GM19023 (cell line): ENCODE results near the gene ADAM11.

Source experiments
- ATAC-seq: cut with Tn5 transposase; IDR thresholded peaks from one replicate; pipeline ENCODE4 v1.9.1; 2021; ENCODE audit warnings: mild to moderate bottlenecking, moderate library complexity; ENCODE audit not compliant: unreplicated experiment

Gene ADAM11

DNA sequence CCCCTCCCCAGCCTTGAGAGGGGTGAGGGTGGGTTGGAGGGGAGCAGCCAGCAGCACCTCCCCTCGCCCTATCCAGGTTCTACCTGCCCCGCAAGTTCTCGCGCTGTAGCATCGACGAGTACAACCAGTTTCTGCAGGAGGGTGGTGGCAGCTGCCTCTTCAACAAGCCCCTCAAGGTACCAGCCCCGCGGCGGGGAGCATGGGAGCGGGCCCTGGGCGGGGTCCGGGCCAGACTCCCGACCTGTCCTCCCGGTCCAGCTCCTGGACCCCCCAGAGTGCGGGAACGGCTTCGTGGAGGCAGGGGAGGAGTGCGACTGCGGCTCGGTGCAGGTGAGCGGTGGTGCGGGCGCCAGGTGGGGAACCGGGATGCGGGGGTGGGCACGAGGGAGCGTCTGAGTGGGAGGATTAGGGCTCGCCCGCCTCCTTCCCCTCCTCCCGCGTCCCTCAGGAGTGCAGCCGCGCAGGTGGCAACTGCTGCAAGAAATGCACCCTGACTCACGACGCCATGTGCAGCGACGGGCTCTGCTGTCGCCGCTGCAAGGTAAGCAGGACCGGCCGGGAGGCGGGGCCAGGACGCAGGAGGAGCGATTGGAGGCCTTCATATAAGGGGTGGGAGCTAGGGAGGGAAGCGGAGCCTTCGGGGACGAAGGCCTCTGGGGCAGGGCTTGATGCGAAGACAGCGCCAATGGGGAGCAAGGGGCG is 16.5 kb downstream of the ADAM11 start:
- ATAC-seq = peak; percentile 80

GRCh38 chr17:44775838-44776621 is 17.2 kb downstream of the ADAM11 start:
- ATAC-seq = peak; percentile 4

DNA sequence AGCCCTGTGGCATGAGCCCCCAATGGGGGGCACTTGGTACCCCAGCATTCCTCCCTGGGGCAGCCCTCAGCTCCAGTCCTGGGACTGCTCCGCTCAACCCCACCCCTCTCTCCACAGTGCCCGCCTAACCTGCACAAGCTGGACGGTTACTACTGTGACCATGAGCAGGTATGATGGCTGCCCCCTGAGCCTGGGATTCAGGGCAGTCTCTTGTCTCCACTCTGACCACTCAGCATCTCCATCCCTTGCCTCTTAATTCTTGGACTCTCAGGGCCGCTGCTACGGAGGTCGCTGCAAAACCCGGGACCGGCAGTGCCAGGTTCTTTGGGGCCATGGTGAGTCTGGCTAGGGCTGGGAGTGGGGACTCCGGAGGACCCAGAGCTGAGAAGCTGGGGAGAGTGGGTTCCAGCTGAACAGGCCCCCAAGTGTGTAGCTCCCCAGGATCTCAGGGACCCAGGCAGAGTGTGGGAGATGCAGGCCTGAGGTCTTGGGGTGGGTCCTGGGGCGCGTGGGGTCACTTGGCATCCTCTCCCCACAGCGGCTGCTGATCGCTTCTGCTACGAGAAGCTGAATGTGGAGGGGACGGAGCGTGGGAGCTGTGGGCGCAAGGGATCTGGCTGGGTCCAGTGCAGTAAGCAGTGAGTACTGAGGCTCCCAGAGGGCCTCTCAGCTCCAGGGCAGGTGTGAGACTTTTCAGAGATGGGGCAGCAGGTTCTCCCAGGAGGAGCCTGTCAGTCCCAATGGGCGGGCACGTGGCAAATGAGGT is 18.0 kb downstream of the ADAM11 start:
- ATAC-seq = no peak

DNA sequence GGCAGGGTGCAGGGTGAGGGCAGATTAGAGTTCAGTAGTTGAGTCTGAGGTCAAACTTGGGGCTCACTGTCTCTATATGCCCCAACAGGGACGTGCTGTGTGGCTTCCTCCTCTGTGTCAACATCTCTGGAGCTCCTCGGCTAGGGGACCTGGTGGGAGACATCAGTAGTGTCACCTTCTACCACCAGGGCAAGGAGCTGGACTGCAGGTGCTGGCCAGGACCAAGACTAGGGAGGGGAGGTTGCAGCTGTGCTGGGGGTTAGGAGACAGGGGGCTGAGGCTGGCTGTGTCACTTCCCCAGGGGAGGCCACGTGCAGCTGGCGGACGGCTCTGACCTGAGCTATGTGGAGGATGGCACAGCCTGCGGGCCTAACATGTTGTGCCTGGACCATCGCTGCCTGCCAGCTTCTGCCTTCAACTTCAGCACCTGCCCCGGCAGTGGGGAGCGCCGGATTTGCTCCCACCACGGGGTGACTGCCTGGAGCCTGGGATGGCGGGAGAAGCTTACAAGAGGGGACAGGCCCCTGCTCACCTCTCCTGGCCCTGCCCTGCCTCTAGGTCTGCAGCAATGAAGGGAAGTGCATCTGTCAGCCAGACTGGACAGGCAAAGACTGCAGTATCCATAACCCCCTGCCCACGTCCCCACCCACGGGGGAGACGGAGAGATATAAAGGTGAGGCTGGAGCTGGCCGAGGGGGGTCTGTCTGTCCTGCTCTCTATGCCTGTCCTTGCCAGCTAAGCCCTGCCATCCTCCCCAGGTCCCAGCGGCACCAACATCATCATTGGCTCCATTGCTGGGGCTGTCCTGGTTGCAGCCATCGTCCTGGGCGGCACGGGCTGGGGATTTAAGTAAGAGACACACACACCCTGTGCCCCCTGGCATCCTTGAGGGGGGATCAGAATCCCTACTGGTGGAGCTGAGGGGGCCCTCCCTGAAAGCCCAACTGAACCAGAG is 18.9 kb downstream of the ADAM11 start:
- ATAC-seq = no peak

DNA sequence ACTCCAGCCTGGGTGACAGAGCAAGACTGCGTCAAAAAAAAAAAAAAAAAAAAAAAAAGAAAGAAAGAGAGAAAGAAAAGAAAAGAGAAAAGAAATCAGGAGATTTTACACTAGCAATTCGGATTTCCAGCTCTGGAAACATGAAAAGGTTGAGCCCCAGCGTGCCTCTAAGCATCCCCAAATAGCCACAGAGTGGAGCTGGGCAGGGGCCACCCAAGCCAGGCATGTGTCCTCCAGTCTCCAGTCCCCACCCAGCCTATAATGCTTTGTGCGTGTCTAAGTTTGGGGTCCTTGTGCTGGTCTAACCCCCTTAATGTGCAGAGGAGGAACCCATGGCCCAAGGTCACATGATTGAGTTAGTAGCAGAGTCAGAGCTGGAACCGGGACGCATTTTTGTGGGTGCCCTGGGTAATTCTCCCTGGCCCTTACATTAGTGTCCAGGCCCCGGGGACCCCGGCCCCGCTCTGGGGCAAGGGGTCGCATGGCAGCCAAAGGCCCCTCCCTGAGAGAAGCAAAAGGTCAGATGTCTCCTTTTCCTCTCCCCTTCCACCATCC is 19.9 kb downstream of the ADAM11 start:
- ATAC-seq = no peak

DNA sequence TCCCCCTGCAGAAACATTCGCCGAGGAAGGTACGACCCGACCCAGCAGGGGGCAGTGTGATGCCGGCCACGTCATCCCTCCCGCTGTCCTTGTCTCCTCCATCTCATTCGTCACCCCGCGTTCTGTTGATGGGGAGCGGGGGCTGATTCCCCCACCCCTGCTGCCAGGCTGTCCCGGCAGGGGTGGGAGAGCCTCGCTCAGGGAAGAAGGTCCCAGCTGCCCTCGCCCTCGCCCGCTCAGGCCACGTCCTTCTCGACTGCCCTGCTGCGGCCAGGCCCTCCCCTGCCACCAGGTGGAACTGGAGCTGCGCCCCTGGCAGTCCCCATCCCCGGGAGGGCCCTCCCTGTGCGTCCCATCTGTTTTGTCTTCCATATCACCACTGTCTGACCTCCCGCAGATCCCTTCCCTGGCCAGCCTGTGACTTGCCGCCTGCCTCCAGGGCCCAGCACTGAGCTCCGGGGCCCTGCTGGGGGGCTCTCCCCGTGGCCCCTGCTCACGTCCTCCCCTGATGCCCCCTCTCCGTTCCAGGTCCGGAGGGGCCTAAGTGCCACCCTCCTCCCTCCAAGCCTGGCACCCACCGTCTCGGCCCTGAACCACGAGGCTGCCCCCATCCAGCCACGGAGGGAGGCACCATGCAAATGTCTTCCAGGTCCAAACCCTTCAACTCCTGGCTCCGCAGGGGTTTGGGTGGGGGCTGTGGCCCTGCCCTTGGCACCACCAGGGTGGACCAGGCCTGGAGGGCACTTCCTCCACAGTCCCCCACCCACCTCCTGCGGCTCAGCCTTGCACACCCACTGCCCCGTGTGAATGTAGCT is 20.6 kb downstream of the ADAM11 start:
- ATAC-seq = no peak

DNA sequence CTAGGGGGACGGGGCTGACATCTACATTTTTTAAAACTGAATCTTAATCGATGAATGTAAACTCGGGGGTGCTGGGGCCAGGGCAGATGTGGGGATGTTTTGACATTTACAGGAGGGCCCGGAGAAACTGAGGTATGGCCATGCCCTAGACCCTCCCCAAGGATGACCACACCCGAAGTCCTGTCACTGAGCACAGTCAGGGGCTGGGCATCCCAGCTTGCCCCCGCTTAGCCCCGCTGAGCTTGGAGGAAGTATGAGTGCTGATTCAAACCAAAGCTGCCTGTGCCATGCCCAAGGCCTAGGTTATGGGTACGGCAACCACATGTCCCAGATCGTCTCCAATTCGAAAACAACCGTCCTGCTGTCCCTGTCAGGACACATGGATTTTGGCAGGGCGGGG is 21.4 kb downstream of the ADAM11 start:
- ATAC-seq = no peak

DNA sequence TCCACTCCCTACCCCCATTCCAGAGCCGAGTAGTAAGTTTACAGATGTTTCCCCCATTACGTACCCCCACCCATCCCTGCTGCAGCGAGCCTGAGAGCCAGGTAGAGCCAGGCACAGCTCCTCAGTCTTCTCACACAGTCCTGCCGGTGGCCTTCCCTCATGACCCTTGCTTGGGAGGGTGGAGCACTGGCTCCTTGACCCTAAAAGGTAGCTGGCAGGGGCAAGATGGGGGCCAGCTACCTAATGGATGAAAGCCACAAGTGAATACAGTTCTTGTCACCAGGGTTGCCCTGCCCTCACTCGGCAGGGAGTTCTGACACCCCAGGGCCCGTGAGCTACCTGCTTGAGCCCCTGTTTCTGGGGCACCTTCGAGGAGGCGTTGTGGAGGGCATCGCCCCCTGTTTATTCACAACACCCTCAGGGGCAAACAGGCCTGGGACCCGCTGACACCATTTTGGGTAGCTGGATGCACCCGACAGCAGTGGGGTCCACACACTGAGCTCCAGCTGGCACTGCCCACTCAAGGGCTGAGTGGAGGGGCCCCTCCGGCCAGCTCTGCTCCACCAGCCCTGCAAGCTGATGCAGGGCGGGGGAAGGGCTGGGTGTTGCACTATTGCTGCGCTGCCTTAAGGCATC is 22.2 kb downstream of the ADAM11 start:
- no peak for ATAC-seq

DNA sequence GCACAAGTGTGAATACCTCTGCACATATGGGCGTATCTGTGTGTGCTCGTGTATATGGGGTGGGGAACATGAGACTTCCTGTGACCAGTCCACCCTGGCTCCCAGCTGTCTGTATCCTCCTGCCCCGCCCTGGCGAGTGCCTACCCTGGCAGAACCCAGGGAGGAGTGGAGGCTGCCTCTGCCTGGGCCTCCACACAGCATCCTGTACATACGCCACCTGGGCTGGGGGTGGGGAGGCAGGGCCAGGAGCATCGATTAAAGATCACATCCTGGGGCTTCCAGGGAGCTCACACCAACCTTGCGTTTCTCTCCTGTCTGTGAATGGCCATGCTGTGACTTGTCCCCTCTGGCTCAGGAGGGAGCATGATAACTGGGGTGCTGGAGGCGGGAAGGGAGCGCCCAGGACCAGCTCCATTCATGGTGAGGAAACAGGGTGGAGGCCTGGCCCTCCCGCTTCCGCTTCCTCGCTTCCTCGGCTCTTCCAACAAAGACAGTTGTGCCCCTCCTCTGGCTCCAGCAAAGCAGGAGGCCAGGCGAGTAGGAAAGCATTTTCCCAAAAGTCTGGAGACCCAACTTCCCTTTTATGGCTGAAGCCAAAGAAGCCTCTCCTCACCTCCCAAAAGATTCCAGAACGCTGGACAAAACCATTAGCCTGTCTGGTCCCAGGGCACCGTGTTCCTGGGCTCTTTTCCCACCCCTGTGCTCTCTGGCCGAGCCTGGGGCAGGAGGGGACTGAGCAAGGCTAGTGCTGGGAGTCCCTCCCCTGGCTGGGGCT is 22.9 kb downstream of the ADAM11 start:
- no peak for ATAC-seq

GRCh38 chr17:44782326-44782850 is 23.6 kb downstream of the ADAM11 start:
- no peak for ATAC-seq

DNA sequence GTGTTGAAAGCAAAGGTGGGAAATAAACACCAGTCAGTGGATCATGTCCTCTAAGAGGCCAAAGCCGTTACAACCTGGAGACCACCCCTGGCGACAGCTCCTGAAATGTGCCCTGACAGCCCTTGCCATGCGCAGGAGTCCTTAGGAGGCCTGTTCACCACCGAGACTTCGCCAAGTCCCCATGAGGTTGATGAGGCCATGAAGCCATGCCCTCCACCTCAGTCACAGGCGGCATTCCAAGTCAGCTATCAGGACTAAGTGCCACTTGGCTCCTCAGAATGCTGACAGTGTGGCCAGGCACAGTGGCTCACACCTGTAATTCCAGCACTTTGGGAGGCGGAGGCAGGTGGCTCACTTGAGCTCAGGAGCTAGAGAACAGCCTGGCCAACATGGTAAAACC is 27.1 kb downstream of the ADAM11 start:
- no peak for ATAC-seq

- no peak for ATAC-seq
These were observed 27.8 kb downstream of the ADAM11 start for GRCh38 chr17:44786551-44787081.

- no peak for ATAC-seq
These were observed 28.6 kb downstream of the ADAM11 start for GRCh38 chr17:44787271-44787940.

DNA sequence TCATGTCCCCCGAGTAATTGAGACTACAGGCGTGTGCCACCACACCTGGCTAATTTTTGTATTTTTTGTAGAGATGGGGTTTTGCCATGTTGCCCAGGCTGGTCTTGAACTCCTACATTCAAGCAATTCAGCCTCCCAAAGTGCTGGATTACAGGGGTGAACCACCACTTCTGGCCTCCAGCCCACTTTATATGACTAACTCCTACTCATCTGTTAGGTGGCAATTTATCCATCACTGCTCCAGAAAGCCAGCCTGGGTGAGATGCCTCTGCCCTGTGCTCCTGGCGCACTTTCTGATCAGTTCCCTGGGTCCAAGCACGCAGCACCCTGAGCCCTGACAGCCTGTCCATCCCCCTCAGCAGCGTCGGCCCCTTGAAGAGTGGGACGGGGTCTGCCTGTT is 29.4 kb downstream of the ADAM11 start:
- ATAC-seq = no peak

DNA sequence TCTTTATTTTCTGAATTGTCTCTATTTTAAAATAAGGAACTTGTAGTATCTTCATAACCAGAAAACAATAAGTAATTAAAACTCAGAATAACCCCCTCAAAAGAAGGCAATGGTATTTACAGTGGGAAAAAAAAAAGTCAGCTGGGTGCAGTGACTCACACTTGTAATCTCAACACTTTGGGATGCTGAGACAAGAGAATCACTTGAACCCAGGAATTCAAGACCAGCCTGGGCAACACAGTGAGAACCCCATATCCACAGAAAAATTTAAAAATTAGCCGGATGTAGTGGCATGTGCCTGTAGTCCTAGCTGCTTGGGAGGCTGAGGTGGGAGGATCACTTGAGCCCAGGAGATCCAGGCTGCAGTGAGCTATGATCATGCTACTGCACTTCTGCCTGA is 33.5 kb downstream of the ADAM11 start:
- ATAC-seq = no peak

DNA sequence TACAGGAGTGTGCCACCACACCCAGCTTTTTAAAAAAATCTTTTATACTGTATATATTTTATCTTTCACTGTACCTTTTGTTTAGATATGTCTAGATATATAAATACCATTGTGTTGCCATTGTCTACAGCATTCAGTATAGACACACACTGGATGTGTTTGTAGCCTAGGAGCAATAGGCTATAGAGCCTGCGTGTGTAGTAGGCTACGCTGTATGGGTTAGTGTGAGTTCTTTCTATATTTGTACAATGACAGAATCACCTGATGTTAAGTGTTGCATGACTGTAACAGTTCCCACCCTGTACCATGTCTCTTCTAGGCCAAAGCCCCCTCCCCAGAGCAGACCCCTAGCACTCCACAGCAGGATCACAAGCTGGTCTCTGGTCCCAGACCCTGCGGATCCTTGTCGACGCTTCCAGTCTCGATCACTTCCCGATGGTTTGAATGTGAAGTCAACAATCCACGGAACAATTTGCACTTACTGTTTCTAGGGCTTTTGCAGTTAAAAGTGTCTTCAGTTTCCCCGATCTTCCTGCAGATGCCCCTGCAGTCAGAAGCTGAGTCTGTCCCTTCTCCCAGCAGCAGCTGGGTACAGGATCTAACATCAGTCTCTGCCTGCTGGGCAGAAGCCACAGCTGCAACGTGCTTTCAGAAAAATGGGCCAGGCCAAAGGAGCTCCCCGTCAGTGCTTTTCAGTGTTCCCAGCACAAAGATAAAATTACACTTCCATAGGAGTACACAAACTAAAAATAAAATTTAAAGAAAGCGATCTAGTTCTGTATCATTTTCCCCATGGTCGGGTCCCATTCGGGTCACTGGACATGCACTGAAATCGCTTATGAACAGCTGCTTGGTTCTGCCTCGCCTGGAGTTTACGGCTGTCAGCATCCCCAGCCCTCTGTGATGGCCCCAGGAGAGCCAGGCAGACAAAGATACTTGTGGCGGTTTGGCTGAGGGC is 35.4 kb downstream of the ADAM11 start:
- no peak for ATAC-seq
